HepG2 (cell line): ENCODE measurements around the gene KIF3A. TPM values are rescaled to one million over a fixed set of nuclear protein-coding genes. Genes with fewer than 3 reads are reported as not detected.
A peak's percentile ranks its signal among the peaks of the same experiment; 100 is the strongest.

Experiments used
- ATAC-seq: fragments of 200-7000 bp; cut with Tn5 transposase; 3 replicates; pipeline ENCODE4 v1.9.1; 2020; ENCODE audit warnings: mild to moderate bottlenecking, moderate library complexity
- BruUV-seq: library from RNA; stranded (reverse); fragments of 400-500 nt; replicated peaks from 2 replicates; lab custom pipeline; 2021; lab: Mats Ljungman, UMichigan
- CTCF ChIA-PET: fragments of 300-600 bp; formaldehyde crosslinking; extraction: SDS; loops from one replicate; lab custom pipeline; 2021; ENCODE audit warnings: low total read pairs, inconsistent platforms, low intra/inter-chr PET ratio; lab: Yijun Ruan, JAX
- POLR2A ChIA-PET: fragments of 350-600 bp; sonication (Branson Sonifier 250); formaldehyde crosslinking; loops from one replicate; lab custom pipeline; 2020; ENCODE audit warnings: antibody characterized with exemption, inconsistent platforms; lab: Yijun Ruan, JAX
- DNase-seq: peaks from one replicate; pipeline ENCODE4 v3.0.0-alpha.2; 2015; ENCODE audit warnings: low spot score
- FAIRE-seq: peaks from 3 replicates; lab custom pipeline; 2011; peaks lifted over from hg19 to GRCh38; lab: Jason Lieb, UNC
- H2AFZ ChIP-seq: one replicate; pipeline ENCODE4 v1.6.1; 2011; ENCODE audit warnings: low read length, inconsistent platforms
- H3K27ac ChIP-seq: fragments of 300-600 bp; 3 replicates; pipeline ENCODE4 v1.8.0; 2011; ENCODE audit warnings: mixed run types, mild to moderate bottlenecking, mixed read lengths, low read length, inconsistent platforms; ENCODE audit not compliant: insufficient read depth; ENCODE audit errors: extremely low read length
- H3K27me3 ChIP-seq, 2 experiments: fragments of 200-600 bp in 1 of 2; 2 replicates in 1 of 2; 3 replicates in 1 of 2; pipeline versions ENCODE4 v1.6.0 to v1.8.0; 2011; ENCODE audit warnings: low read length in 2 of 2, mild to moderate bottlenecking in 2 of 2, moderate library complexity in 2 of 2, inconsistent platforms in 1 of 2; ENCODE audit not compliant: insufficient read depth in 2 of 2, control insufficient read depth in 1 of 2
- H3K36me3 ChIP-seq, 2 experiments: fragments of 200-600 bp in 1 of 2; replicated peaks in 1 of 2; 2 replicates in 1 of 2; 3 replicates in 1 of 2; pipeline versions ENCODE4 v1.5.1 to v1.8.0; 2011; ENCODE audit warnings: low read length in 2 of 2, inconsistent platforms in 1 of 2; ENCODE audit not compliant: insufficient read depth in 2 of 2, control insufficient read depth in 1 of 2
- H3K4me1 ChIP-seq: 2 replicates; pipeline ENCODE4 v1.5.1; 2012; ENCODE audit warnings: low read length, inconsistent platforms; ENCODE audit not compliant: insufficient read depth
- H3K4me2 ChIP-seq: 2 replicates; pipeline ENCODE4 v1.6.0; 2011; ENCODE audit warnings: low read depth, low read length, inconsistent platforms
- H3K4me3 ChIP-seq, 3 experiments: fragments of 200-600 bp in 1 of 3; sonication (generic), shearing (Covaris generic) in 1 of 3; replicated peaks in 1 of 3; 2 replicates each; pipeline ENCODE4 v1.5.1; 2011 to 2016; ENCODE audit warnings: low read length in 3 of 3, inconsistent platforms in 2 of 3, low read depth in 2 of 3, mild to moderate bottlenecking in 2 of 3, control low read depth in 1 of 3, mixed read lengths in 1 of 3; ENCODE audit not compliant: insufficient read depth in 1 of 3
- H3K79me2 ChIP-seq: one replicate; pipeline ENCODE4 v1.6.1; 2011; ENCODE audit warnings: low read length, inconsistent platforms; ENCODE audit not compliant: insufficient read depth
- H3K9ac ChIP-seq: 2 replicates; pipeline ENCODE4 v1.6.0; 2011; ENCODE audit warnings: mild to moderate bottlenecking, low read depth, low read length, inconsistent platforms; ENCODE audit not compliant: insufficient read depth
- H3K9me3 ChIP-seq: 2 replicates; pipeline ENCODE4 v1.5.1; 2012; ENCODE audit warnings: mild to moderate bottlenecking, low read length
- H4K20me1 ChIP-seq: 2 replicates; pipeline ENCODE4 v1.6.0; 2011; ENCODE audit warnings: inconsistent platforms, mild to moderate bottlenecking, low read length, moderate library complexity; ENCODE audit not compliant: insufficient read depth
- ARID3A ChIP-seq: IDR thresholded peaks from 2 replicates; pipeline ENCODE4 v1.6.1; 2012; ENCODE audit warnings: low read depth, low read length, improper control_type of control experiment
- PREB ChIP-seq: sonication (generic); formaldehyde crosslinking; IDR thresholded peaks from 2 replicates; pipeline ENCODE4 v1.4.0; 2020; ENCODE audit warnings: missing genetic modification reagents
- REXO4 ChIP-seq: sonication (generic); formaldehyde crosslinking; IDR thresholded peaks from 2 replicates; pipeline ENCODE4 v1.8.0; 2022; ENCODE audit warnings: missing genetic modification reagents, mild to moderate bottlenecking, borderline replicate concordance
- TAF1 ChIP-seq: sonication (generic); formaldehyde crosslinking; IDR thresholded peaks from 2 replicates; pipeline ENCODE4 v1.4.0; 2020; ENCODE audit warnings: missing genetic modification reagents
- ZIK1 ChIP-seq: sonication (generic); formaldehyde crosslinking; IDR thresholded peaks from 2 replicates; pipeline ENCODE4 v1.5.0; 2020; ENCODE audit warnings: mild to moderate bottlenecking, low read depth, missing genetic modification reagents, borderline replicate concordance
- WGBS: methylation state at CpG from one replicate; pipeline ENCODE4 v1.1.6; 2017; ENCODE audit warnings: low lambda C conversion rate; 5-methylcytosine and 5-hydroxymethylcytosine counted together
- in situ Hi-C: cut with HindIII; loops from 2 replicates; pipeline ENCODE4 v1.10.0; 2017; ENCODE audit warnings: low pct_unique_long_range_greater_than_20kb; ENCODE audit not compliant: extremely low pct_ligation_motif_present
- intact Hi-C: fragments of 100-400 bp; cut with micrococcal nuclease; formaldehyde crosslinking; loops from one replicate; pipeline ENCODE4 v1.10.0; 2022; ENCODE audit not compliant: unreplicated experiment
- polyA plus RNA-seq, 8 experiments: library from polyadenylated mRNA; depleted of rRNA in 3 of 8; stranded (reverse) in 7 of 8; unstranded in 1 of 8; fragments of >200 nt; fragmentation: Illumina TruSeq in 4 of 8; extraction: Trizol in 4 of 8; gene quantifications; 2 replicates each; pipeline versions ENCODE4 v1.2.1 to v1.2.3, GENCODE V29; 2011 to 2016; ENCODE audit warnings: low read depth in 4 of 8, missing spikeins in 1 of 8, mixed read lengths in 1 of 8; ENCODE audit not compliant: insufficient read depth in 1 of 8
- total RNA-seq, 5 experiments: library from RNA; depleted of rRNA; stranded (reverse); fragments of >200 nt; fragmentation: Illumina TruSeq; extraction: Trizol; gene quantifications; 2 replicates each; pipeline ENCODE4 v1.2.3, GENCODE V29; 2016; ENCODE audit warnings: low read depth in 1 of 5

KIF3A gene
- total and polyA plus RNA-seq, 2 of the 13 experiments (the other 11 are each of a cell fraction or from before 2014, with no cell fraction given), result 2.3 to 8.4 TPM

DNA sequence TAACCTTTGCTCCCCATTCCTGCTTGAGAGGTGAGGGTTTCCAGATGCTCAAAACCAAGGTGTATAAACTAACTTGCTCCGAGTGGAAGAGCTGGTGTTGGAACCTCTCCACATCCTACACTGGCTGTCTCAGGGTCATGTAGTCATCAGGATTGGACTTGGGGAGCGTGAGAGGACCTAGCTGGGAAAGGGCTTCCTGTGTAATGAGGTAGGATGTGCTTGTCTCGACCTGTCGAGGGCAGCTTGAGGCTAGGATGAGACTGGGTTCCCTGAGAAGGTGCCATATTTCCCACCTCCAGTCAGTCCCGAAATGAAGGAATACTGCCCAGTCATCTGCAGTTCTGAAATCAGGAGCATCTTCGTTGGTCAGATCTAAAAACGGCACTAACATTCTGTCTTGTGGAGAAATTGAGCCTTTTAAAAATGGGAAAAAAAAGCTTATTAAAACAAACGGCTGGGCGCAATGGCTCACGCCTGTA, 11.2 kb upstream of the KIF3A start:
- 53% methylated on average over 10 of the region's 10 CpGs for WGBS
- FAIRE-seq, result no peak
- BruUV-seq, result no TSS peak
- intact Hi-C loops, result no loop called here
- H4K20me1 ChIP-seq, result no peaks in the 10 kb centered on the region
- CTCF ChIA-PET, result no interaction called here
- POLR2A ChIA-PET, result no interaction called here
- H2AFZ ChIP-seq, result no peak overlapping the region
- no peak overlapping the region for H3K9ac ChIP-seq
- H3K4me3 ChIP-seq, result no peak overlapping the region
- H3K9me3 ChIP-seq, result no peaks in the 10 kb centered on the region
- H3K4me2 ChIP-seq, result no peak overlapping the region
- no peak overlapping the region for H3K27ac ChIP-seq
- TF ChIP-seq ZIK1 (no peak), ARID3A (no peak), PREB (CRISPR knock-in tag) (no peak), REXO4 (CRISPR knock-in tag) (no peak), TAF1 (CRISPR knock-in tag) (no peak)
- H3K36me3 ChIP-seq, result no peaks in the 10 kb centered on the region
- DNase-seq, result no peak
- H3K79me2 ChIP-seq, result no peaks in the 10 kb centered on the region
- H3K27me3 ChIP-seq, result no peaks in the 10 kb centered on the region
- in situ Hi-C loops, result loop anchor here (10.0 kb wide), 1 partner anchor 136 kb away; no protein-coding TSS in a partner anchor
- no peaks in the 10 kb centered on the region; the same call in 1 of the 2 replicates for H3K4me1 ChIP-seq
- peak; percentile 35 for ATAC-seq
